Fibroblast of mammary gland (primary cell): Measurements from ENCODE around the gene PDE3A.

Source experiments
- DNase-seq: peaks from one replicate; pipeline ENCODE4 v3.0.0-alpha.2; 2010; ENCODE audit warnings: low read depth
- H3K4me3 ChIP-seq: 2 replicates; pipeline ENCODE4 v1.5.1; 2011; ENCODE audit warnings: low read depth, mild to moderate bottlenecking, low read length, moderate library complexity; ENCODE audit not compliant: control insufficient read depth
- TF ChIP-seq, protein P1 (sequence below): conservative IDR thresholded peaks from 2 replicates; pipeline ENCODE4 v1.5.1; 2011; ENCODE audit warnings: low read depth, low read length, inconsistent platforms; ENCODE audit not compliant: control insufficient read depth, insufficient read depth

PDE3A gene

DNA sequence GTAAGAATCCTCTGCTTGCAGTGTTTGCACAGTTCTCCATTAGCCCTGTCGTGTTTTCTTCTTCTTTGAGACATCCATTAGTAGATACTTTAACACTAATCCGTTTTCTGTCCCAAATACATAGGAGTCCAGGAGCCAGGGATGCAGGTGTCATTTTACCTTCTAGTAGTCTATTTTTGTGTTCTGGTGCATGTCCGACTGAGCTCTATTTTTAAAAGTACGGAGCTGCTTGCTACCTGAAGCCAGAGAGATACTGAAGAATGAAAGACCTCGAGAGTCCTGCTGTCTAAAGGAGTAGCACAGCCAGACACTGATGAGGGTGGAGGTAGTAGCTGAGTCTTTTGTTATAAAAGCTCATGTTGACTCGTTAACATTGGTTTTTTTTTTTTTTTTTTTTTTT lies 31.7 kb downstream of the PDE3A start:
- no peak overlapping the region for H3K4me3 ChIP-seq
- TF ChIP-seq, protein P1, sequence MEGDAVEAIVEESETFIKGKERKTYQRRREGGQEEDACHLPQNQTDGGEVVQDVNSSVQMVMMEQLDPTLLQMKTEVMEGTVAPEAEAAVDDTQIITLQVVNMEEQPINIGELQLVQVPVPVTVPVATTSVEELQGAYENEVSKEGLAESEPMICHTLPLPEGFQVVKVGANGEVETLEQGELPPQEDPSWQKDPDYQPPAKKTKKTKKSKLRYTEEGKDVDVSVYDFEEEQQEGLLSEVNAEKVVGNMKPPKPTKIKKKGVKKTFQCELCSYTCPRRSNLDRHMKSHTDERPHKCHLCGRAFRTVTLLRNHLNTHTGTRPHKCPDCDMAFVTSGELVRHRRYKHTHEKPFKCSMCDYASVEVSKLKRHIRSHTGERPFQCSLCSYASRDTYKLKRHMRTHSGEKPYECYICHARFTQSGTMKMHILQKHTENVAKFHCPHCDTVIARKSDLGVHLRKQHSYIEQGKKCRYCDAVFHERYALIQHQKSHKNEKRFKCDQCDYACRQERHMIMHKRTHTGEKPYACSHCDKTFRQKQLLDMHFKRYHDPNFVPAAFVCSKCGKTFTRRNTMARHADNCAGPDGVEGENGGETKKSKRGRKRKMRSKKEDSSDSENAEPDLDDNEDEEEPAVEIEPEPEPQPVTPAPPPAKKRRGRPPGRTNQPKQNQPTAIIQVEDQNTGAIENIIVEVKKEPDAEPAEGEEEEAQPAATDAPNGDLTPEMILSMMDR, result no peak
- DNase-seq, result no peak

DNA sequence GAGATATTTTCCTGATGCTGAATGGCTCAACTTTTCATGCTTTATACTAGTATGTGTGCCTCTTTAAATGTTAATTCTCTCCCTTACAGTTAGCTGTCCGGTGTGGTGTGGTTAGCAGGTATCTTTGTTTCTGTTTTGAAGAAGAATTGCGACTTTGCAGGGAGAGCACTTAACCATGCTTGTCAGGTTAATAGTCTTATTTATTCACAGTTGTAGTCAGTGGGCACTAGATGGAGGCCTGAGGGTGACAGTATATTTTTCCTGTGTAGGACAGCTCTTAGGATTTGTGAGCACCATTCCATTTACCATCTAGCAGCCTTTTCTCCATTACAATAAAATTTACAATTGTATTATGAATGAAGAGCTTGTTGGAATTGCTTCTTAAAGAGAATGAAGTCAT lies 34.9 kb downstream of the PDE3A start:
- TF ChIP-seq, protein P1, result no peak

DNA sequence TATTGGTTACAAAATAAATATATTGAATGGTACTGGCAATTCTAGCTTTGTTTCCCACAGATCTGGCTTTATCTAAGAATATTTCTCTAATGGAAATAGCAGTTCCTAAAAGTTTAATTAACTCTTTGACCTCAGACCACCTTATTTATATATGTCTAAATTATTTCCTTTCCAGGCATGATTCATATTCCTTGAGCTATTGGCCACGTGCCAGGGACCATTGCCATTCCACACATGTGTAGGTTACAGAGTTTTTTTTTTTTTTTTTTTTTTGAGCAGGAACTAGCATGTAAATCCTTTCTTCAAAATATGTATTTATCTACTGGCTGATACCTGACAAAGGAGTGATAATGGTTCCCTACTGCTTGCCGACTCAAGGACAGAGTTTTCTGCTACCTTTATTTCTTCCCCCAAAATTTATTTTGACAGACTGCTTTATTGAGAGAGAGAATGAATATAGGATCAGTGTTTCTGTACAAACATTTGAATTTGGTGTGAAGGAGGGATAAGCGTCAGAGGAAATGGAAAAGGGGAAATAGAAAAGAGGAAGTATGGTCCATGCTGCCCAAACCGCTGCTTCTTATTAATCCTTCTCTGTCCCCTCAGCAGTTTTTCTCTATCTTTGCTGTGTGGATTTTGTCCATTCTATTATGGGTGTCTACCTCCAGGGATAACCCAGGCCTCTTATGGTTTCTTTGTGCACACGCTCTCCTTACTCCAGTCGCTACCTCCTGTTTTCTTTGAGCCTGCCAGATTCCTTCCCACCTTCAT lies 36.4 kb downstream of the PDE3A start:
- H3K4me3 ChIP-seq, result no peak overlapping the region
- TF ChIP-seq, protein P1, result no peak
- DNase-seq, result peak; percentile 48

More for the DNA sequence above, 34.9 kb downstream of the PDE3A start:
- no peak overlapping the region for H3K4me3 ChIP-seq
- DNase-seq, result no peak

DNA sequence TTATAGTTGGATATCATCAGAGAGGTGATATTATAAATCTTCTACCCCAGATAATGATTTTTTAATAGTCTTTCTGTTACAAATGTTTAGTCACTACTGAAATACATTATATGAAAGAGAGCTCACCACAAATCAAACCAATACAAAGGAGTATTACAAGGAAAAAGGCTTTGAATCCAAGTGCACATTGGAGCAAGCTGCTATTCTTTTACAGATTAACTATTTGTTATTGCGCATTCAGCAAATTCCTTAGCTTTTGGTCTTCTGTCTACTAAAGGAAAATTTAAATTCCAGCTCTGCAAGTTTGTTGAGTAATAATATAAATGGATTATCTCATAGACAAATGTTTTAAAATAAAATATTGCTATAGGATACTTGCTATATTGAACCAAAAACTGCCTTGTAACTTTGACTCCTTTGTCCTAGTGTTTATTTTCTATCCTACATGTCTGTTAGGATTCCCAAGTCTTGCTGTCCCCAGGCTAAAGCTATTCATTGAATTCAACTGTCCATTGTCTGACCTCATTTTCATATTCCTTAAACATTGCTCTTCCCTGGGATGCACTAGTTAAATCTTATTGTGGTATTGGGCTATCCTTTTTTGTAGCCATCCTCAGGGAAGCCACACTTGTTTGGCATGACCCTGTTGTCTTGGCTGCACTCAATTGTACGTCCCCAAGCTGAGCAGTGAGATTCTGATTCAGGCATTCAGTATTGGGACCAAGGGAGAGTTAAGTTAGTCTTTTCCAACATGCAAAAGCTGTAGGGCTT lies 41.5 kb downstream of the PDE3A start:
- H3K4me3 ChIP-seq, result no peak overlapping the region
- DNase-seq, result no peak
- TF ChIP-seq, protein P1, result no peak

DNA sequence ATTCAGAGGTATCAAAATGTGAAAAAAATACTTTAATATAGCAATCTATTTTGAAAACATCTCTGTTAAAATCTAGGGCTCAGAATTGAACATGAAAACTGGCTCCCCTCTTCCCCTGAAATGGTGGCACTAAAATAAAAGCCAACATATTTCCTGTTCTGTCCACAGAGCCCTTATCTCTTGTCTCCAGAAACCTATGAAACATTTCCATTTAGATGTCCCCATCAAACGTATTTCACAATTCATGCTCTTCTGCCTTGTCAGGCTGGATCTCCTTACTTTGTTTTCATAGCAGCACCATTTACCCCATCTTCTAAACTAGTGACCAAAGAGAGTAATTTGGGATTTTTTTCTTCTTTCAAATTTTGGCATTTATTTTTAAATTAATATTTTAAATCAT lies 42.4 kb downstream of the PDE3A start:
- H3K4me3 ChIP-seq, result no peak overlapping the region
- no peak for DNase-seq
- TF ChIP-seq, protein P1, result no peak

DNA sequence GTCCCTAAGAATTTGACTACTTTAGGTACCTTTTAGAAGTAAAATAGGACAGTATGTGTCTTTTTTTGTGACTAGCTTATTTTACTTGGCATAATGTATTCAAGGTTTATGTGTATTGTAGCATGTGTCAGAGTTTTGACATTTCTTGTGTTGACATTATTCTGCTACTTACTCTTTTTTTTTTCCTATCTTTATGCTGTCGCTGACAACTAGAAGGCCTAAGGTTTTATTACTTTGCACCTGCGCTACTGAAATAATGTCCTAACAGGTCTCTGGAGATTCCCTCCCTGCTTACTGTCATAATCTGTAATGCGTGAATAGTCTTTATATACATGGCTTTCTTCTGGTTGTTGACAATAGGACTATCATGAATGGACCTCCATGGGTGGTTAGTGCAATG lies 43.0 kb downstream of the PDE3A start:
- DNase-seq, result no peak
- TF ChIP-seq, protein P1, result no peak
- H3K4me3 ChIP-seq, result no peak overlapping the region
